Measurements from ENCODE around the gene TRPM7. TPM values are rescaled to one million over a fixed set of nuclear protein-coding genes. Genes with fewer than 3 reads are reported as not detected.
"Not testable (repeated sequence)": the region's sequence is repeated elsewhere in the genome, so short reads cannot be mapped to it uniquely, and the experiment has no call there.

Gene TRPM7
- total and polyA plus RNA-seq, 2 of the 8 experiments (the other 6 are each of a cell fraction or from before 2014, with no cell fraction given) = 7.5 to 33.2 TPM

GRCh38 chr15:50616554-50616953, 70.0 kb downstream of the TRPM7 start:
- H3K79me2 ChIP-seq (ENCODE audit: control insufficient read depth in 1 of 2, insufficient read depth in 2 of 2, low read length in 2 of 2) = not testable (repeated sequence)

More at GRCh38 chr15:50616554-50616953, 70.0 kb downstream of the TRPM7 start:
- H3K23me2 ChIP-seq (ENCODE audit: low read depth, low read length); H3K14ac ChIP-seq (ENCODE audit: insufficient read length); H3K4ac ChIP-seq (replicated peaks; ENCODE audit: insufficient read length, low read depth, low read length); H4K5ac ChIP-seq (ENCODE audit: insufficient read length, low read depth, low read length); H3K4me1 ChIP-seq (replicated peaks in 1 of 4; ENCODE audit: control insufficient read depth in 3 of 4, insufficient read depth in 4 of 4, low read length in 3 of 4); H2AK5ac ChIP-seq (ENCODE audit: low read depth, low read length); H3K9ac ChIP-seq (replicated peaks in 1 of 4; ENCODE audit: extremely low read depth in 1 of 4, low read depth in 3 of 4, low read length in 3 of 4); H3K27ac ChIP-seq (ENCODE audit: low read depth, low read length); H4K91ac ChIP-seq (replicated peaks; ENCODE audit: insufficient read length, low read length); H3K56ac ChIP-seq (replicated peaks; ENCODE audit: insufficient read length, low read depth, low read length); H3K27me3 ChIP-seq (replicated peaks in 1 of 4; ENCODE audit: control insufficient read depth in 3 of 4, extremely low read depth in 1 of 4, insufficient read depth in 3 of 4, low read length in 3 of 4); H2AFZ ChIP-seq (ENCODE audit: low read length); POLR2A ChIA-PET (ENCODE audit: partially characterized antibody); H4K8ac ChIP-seq (ENCODE audit: extremely low read depth, insufficient read depth, low read length); H2BK5ac ChIP-seq (ENCODE audit: low read depth, low read length); H4K20me1 ChIP-seq (replicated peaks in 1 of 2; ENCODE audit: control insufficient read depth in 1 of 2, insufficient read depth in 2 of 2, low read length in 2 of 2); H3K79me1 ChIP-seq (ENCODE audit: low read depth, low read length); DNase-seq (ENCODE audit: low read depth in 1 of 2, low spot score in 2 of 2); FAIRE-seq; H3K9me3 ChIP-seq (ENCODE audit: insufficient read depth in 2 of 2, low read depth in 1 of 2, low read length in 1 of 2); H3K23ac ChIP-seq (ENCODE audit: insufficient read length); H3K4me2 ChIP-seq (ENCODE audit: insufficient read depth in 1 of 2, low read depth in 2 of 2, low read length in 2 of 2); H3K4me3 ChIP-seq (ENCODE audit: extremely low read depth in 1 of 4, insufficient read depth in 2 of 4, low read depth in 3 of 4, low read length in 4 of 4); H2BK12ac ChIP-seq (ENCODE audit: low read depth, low read length); CTCF ChIA-PET (ENCODE audit: partially characterized antibody); H2BK20ac ChIP-seq (ENCODE audit: low read length); H3K18ac ChIP-seq (ENCODE audit: extremely low read depth, low read length); H2BK120ac ChIP-seq (replicated peaks; ENCODE audit: low read depth, low read length); H2BK15ac ChIP-seq (ENCODE audit: low read length): not testable (repeated sequence)
- WGBS, 2 experiments (ENCODE audit: extremely low coverage in 1 of 2, insufficient coverage in 1 of 2, insufficient read length in 1 of 2, insufficient replicate concordance in 2 of 2, low coverage in 1 of 2, low lambda C conversion rate in 2 of 2, missing lambda C conversion rate in 1 of 2) = 93% methylated on average over 2 of the region's 2 CpGs; no CpG with 5 or more reads in 1 of the 2 experiments
- peaks cover 0 to 29% (median 7%) of the 10 kb centered on the region in 4 experiments; a peak in 7 of 8 replicates for H3K36me3 ChIP-seq (ENCODE audit: control insufficient read depth in 2 of 4, insufficient read depth in 4 of 4, low read length in 3 of 4)

Data from H1 (cell line).